ENCODE results near the gene MYO9B. TPM values are rescaled to one million over a fixed set of nuclear protein-coding genes. Genes with fewer than 3 reads are reported as not detected.

Gene MYO9B
- total and polyA plus RNA-seq, 7 donors: 24.6 to 95.0 (median 48.2) TPM

GRCh38 chr19:17170538-17171297 is 95.1 kb downstream of the MYO9B start:
- H3K4me3 ChIP-seq: no peak overlapping the region
- intact Hi-C loops (cut with DNase I): no loop called here
- H3K9me3 ChIP-seq: no peaks in the 10 kb centered on the region
- no peaks in the 10 kb centered on the region for H3K4me1 ChIP-seq
- WGBS, 2 donors: 81 to 91% methylated on average over 13 of the region's 13 CpGs
- H3K27ac ChIP-seq: no peak overlapping the region
- TF ChIP-seq EP300 (IDR thresholded peaks at IDR 0.05) (no peak), POLR2AphosphoS5 (IDR thresholded peaks at IDR 0.05) (no peak)
- no peak for DNase-seq
- no peaks in the 10 kb centered on the region for H3K27me3 ChIP-seq
- H3K36me3 ChIP-seq: peaks cover 28 to 99% (median 70%) of the 10 kb centered on the region in 4 donors

GRCh38 chr19:17171874-17172273 is 96.3 kb downstream of the MYO9B start:
- WGBS, 2 donors: 96% methylated on average over 8 of the region's 8 CpGs

DNA sequence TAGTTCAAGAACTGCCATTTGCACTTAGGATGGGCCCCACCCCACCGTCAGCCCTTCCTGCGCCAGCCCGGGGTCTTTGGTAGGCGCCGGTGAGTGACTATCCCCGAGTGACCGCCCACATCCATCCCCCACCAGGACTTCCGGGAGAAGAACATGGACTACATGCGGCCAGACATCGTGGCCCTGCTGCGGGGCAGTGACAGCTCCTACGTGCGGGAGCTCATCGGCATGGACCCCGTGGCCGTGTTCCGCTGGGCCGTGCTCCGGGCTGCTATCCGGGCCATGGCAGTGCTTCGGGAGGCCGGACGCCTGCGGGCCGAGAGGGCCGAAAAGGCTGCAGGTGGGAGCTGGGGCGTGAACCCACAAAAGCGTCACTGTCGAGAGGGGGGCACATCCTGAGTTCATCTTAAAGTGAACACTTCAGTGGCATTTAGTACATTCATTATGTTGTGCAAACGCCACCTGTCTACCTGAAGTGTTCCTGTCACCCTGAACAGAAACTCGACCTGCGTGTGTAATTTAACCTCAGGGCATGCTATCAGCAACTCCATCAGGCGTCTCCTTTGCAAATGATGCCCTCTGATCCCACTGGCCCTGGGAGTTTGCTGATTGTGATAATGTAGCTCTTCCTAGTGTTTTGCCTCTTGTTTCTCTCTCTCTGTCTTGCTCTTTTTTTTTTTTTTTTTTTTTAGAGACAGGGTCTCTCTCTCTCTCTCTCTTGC is 97.2 kb downstream of the MYO9B start:
- Histone ChIP-seq H3K4me1 (no peaks in the 10 kb centered on the region), H3K36me3 (peaks cover 31 to 100% (median 76%) of the 10 kb centered on the region in 4 donors), H3K27me3 (no peaks in the 10 kb centered on the region), H3K4me3 (no peak overlapping the region), H3K9me3 (no peaks in the 10 kb centered on the region), H3K27ac (no peak overlapping the region)
- intact Hi-C loops (cut with DNase I): no loop called here
- TF ChIP-seq POLR2A (IDR thresholded peaks at IDR 0.05) (no peak), POLR2AphosphoS5 (IDR thresholded peaks at IDR 0.05) (no peak), EP300 (IDR thresholded peaks at IDR 0.05) (no peak)
- TF ChIP-seq, protein P1, sequence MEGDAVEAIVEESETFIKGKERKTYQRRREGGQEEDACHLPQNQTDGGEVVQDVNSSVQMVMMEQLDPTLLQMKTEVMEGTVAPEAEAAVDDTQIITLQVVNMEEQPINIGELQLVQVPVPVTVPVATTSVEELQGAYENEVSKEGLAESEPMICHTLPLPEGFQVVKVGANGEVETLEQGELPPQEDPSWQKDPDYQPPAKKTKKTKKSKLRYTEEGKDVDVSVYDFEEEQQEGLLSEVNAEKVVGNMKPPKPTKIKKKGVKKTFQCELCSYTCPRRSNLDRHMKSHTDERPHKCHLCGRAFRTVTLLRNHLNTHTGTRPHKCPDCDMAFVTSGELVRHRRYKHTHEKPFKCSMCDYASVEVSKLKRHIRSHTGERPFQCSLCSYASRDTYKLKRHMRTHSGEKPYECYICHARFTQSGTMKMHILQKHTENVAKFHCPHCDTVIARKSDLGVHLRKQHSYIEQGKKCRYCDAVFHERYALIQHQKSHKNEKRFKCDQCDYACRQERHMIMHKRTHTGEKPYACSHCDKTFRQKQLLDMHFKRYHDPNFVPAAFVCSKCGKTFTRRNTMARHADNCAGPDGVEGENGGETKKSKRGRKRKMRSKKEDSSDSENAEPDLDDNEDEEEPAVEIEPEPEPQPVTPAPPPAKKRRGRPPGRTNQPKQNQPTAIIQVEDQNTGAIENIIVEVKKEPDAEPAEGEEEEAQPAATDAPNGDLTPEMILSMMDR (IDR thresholded peaks at IDR 0.05): no peak
- DNase-seq: no peak
- WGBS, 2 donors: 90 to 93% methylated on average over 33 of the region's 33 CpGs

More at GRCh38 chr19:17171874-17172273, 96.3 kb downstream of the MYO9B start:
- Histone ChIP-seq H3K4me1 (no peaks in the 10 kb centered on the region), H3K4me3 (no peak overlapping the region), H3K36me3 (peaks cover 28 to 99% (median 76%) of the 10 kb centered on the region in 4 donors), H3K27me3 (no peaks in the 10 kb centered on the region), H3K9me3 (no peaks in the 10 kb centered on the region), H3K27ac (no peak overlapping the region)
- intact Hi-C loops (cut with DNase I): no loop called here
- TF ChIP-seq POLR2AphosphoS5 (IDR thresholded peaks at IDR 0.05) (no peak), POLR2A (IDR thresholded peaks at IDR 0.05) (no peak), EP300 (IDR thresholded peaks at IDR 0.05) (no peak)
- no peak for DNase-seq

- H3K9me3 ChIP-seq: no peaks in the 10 kb centered on the region
- no peak for DNase-seq
- intact Hi-C loops (cut with DNase I): no loop called here
- no peak for TF ChIP-seq POLR2A (IDR thresholded peaks at IDR 0.05)
- WGBS, 2 donors: 96% methylated on average over 10 of the region's 10 CpGs
- H3K36me3 ChIP-seq: peaks cover 7 to 88% (median 47%) of the 10 kb centered on the region in 4 donors
- H3K27me3 ChIP-seq: no peaks in the 10 kb centered on the region
- H3K4me3 ChIP-seq: no peak overlapping the region
- H3K27ac ChIP-seq: no peak overlapping the region
- H3K4me1 ChIP-seq: no peaks in the 10 kb centered on the region
Measured at GRCh38 chr19:17178291-17178690, 102.7 kb downstream of the MYO9B start.

- Histone ChIP-seq H3K4me1 (no peaks in the 10 kb centered on the region), H3K36me3 (peaks cover 17 to 82% (median 47%) of the 10 kb centered on the region in 4 donors), H3K9me3 (no peaks in the 10 kb centered on the region), H3K27ac (no peak overlapping the region), H3K27me3 (no peaks in the 10 kb centered on the region), H3K4me3 (no peak overlapping the region)
- intact Hi-C loops (cut with DNase I): no loop called here
- DNase-seq: no peak
- TF ChIP-seq POLR2A (IDR thresholded peaks at IDR 0.05) (no peak), POLR2AphosphoS5 (IDR thresholded peaks at IDR 0.05) (no peak), EP300 (IDR thresholded peaks at IDR 0.05) (no peak)
- TF ChIP-seq, protein P1 (IDR thresholded peaks at IDR 0.05): no peak
- WGBS, 2 donors: 83 to 93% methylated on average over 22 of the region's 22 CpGs
Measured at GRCh38 chr19:17180997-17181702, 105.6 kb downstream of the MYO9B start.

Measured in sigmoid colon (tissue), 7 donors.